Hepatic stellate cell (primary cell): ENCODE data around the gene ARFIP1.
A peak's percentile ranks its signal among the peaks of the same experiment; 100 is the strongest.
"Not testable (repeated sequence)": the region's sequence is repeated elsewhere in the genome, so short reads cannot be mapped to it uniquely, and the experiment has no call there.

ENCODE experiments used
- DNase-seq: peaks from one replicate; pipeline ENCODE4 v3.0.0; 2011; ENCODE audit warnings: low spot score

Gene ARFIP1

DNA sequence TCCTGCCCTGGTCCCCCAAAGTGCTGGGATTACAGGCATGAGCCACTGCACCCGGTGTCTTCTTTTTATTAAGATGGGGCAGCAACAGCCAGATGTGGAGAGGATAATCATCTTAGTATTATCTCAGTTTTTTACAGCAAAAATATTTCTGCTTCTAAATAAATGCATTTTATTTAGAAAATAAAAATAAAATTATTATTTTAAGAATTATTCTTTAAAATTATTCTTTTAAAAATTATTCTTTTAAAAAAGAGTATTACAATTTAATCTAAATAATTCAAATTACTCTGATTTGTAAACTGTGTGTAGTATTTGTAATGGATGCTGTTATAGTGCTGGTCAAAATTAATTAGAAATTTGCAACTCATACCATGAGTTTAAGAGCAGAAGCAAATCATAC, 67.6 kb downstream of the ARFIP1 start:
- no peak for DNase-seq

GRCh38 chr4:152848508-152848907, 68.8 kb downstream of the ARFIP1 start:
- DNase-seq, result no peak

- DNase-seq, result no peak
These were observed 69.6 kb downstream of the ARFIP1 start for GRCh38 chr4:152849350-152849749.

DNA sequence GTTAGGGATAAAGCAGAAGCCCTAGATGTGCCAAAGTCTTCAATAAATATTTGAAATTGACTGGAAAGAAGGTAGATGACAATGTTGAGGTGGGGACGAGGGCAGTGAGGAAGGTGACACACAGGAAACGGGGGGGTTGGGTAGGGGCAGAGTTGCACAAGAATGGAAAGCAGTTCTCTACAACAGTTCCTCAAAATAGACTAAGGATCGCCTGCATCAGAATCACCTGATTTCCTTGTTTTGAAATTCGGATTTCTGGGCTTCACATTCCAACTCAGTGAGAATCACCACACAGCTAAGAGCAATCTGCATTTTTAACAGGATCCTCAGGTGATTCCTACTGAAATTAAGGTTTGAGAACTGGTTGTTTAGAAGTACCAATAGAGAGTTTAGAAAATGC, 70.6 kb downstream of the ARFIP1 start:
- no peak for DNase-seq

DNA sequence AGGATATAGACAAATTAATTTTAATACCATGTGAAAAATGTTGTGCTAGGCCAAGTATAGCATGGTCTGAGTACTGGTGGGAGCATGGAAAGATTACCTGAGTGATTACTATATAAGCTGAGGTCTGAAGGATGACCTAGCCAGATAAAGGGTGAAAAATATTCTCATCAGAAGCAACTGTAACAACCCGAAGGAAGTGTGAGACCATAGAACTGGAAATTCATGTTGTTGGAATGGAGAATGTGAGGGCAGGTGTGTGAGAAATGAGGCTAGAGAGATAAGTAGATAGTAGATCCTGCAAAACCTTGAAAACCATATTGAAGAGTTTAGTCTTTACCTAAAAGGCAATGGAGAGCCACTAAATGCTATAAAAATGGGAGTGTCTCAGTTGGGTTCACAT, 71.5 kb downstream of the ARFIP1 start:
- no peak for DNase-seq

GRCh38 chr4:152853293-152853692, 73.5 kb downstream of the ARFIP1 start:
- DNase-seq, result no peak

DNA sequence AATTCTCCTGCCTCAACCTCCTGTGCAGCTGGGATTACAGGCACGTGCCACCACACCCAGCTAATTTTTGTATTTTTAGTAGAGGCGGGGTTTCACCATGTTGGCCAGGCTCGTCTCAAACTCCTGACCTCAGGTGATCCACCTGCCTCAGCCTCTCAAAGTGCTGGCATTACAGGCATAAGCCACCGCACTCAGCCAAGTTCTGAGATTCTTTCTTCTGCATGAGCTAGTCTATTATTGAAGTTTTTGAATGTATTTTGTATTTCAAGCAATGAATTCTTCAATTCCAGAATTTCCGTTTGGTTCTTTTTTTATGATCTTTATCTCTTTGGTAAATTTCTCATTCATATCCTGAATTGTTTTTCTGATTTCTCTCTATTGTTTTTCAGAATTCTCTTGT, 74.3 kb downstream of the ARFIP1 start:
- DNase-seq, result not testable (repeated sequence)

DNA sequence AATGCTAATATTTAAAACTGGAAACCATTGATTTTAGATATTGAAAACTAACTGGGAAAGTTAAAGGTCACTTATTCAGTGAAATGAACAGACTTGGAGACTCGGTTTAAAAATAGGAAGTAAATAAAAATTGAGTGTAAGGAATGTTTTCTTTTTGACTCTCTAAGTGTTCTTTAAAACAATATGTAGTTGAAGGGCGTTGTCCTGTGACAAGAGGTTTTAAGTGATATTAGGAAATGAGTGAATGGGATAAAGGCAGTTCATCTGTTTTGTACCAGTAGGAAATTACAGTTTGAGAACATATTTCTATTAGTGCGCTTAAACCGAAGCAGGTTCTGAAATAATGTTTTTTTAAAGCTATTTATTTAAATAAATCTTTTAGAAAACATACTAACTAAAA, 77.2 kb downstream of the ARFIP1 start:
- DNase-seq, result no peak

- no peak for DNase-seq
These were observed 79.2 kb downstream of the ARFIP1 start for GRCh38 chr4:152858934-152859333.

DNA sequence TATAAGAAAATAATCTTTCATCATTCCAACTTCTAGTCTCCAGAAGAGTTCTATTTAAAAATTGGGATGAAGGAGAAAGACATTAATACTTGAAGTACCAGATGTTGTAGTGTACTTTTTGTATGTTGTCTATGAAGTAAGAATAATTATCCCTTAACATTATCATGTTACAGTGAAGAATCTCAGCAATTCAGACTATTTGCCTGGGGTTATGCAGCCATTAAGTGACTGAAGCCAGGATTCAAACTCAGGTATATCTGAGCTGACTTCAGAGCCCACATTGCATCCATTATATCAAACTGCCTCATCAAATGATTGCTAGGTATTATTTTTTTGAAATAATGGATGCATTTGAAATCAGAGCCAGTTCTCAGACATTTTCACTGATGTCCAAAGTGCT, 80.3 kb downstream of the ARFIP1 start:
- no peak for DNase-seq

- DNase-seq, result no peak
These were observed 82.9 kb downstream of the ARFIP1 start for GRCh38 chr4:152862608-152863007.

- DNase-seq, result no peak
These were observed 84.6 kb downstream of the ARFIP1 start for GRCh38 chr4:152864361-152864760.

DNA sequence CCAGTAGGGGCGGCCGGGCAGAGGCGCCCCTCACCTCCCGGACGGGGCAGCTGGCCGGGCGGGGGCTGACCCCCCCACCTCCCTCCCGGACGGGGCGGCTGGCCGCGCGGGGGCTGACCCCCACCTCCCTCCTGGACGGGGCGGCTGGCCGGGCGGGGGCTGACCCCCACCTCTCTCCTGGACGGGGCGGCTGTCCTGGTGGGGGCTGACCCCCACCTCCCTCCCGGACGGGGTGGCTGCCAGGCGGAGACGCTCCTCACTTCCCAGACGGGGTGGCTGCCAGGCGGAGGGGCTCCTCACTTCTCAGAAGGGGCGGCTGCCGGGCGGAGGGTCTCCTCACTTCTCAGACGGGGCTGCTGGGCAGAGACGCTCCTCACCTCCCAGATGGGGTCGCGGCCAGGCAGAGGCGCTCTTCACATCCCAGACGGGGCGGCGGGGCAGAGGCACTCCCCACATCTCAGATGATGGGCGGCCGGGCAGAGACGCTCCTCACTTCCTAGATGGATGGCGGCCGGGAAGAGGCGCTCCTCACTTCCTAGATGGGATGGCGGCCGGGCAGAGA, 86.8 kb downstream of the ARFIP1 start:
- DNase-seq, result not testable (repeated sequence)

DNA sequence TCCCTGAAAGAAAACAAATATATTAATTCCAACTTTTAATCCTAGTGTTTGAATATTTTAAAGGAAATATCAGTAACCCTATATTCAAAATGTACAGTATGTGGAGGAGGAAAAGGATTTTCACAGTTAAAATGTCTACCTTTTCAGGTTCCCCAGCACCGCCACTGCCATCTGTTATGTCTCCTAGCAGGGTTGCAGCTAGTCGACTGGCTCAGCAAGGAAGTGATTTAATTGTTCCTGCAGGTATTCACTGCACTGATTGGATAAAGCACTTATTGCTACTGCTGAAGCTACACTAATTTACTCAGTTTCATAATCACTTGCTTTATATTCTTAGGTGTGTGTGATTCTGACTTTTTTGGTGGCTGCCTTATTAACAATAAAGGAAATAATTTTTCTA, 90.9 kb downstream of the ARFIP1 start:
- no peak for DNase-seq

DNA sequence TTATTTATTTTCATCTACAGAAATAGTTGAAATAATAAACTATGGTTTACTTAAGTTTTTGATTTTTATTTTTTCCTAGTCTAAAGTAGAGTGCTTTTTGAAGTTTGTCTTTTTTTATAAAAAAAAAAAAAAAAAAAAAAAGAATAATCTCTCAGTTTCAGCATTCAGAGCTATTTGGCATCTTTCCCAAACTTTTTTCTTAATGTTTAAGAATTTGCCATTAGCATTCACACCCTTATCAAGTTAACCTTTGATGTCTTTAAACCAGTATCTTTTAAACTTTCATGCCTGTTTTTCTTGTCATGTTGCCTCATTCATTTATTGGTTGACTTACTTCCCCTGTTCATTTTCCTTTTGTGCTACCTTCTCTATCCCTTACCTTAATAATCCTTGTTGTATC, 95.5 kb downstream of the ARFIP1 start:
- DNase-seq, result no peak

- no peak for DNase-seq
These were observed 98.1 kb downstream of the ARFIP1 start for GRCh38 chr4:152877868-152878267.

GRCh38 chr4:152880263-152880662, 100.5 kb downstream of the ARFIP1 start:
- DNase-seq, result no peak

DNA sequence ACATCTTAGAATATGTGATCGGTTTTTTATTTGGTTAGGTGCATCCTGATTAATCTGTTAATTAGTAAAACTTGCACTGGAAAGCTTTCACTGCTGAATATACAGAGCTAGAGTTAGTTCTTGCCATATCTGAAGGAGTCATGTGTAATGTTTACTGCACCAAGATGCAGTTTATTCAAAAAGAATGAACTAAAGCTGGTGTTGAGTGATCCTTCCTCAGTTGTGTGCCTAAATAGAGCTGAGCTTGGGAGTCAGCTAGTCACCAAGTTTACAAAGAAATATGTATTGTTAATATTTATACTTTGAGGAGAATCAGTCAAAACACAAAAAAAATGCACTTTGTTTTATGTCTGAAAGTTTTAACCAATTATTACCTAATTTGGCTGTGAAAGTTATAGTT, 102.2 kb downstream of the ARFIP1 start:
- no peak for DNase-seq

GRCh38 chr4:152885185-152885584, 105.4 kb downstream of the ARFIP1 start:
- no peak for DNase-seq

DNA sequence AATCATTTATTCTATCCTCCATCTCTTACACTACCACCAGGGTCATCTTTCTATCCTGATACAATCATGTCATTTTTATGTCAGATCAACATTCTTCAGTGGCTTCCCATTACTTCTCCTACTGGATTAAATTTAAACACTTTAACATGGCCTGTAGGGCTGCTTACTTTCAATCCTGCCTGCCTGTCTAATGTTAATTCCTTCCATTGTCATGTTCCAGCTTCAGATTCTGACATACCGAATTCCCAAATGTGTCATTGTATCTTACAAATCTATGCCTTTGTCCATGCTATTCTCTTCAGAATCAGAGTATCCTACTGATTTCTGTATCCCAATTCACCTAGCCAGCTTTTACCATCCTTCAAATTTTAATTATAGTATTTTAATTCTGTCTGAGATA, 106.4 kb downstream of the ARFIP1 start:
- DNase-seq, result no peak

- DNase-seq, result no peak
These were observed 108.2 kb downstream of the ARFIP1 start for GRCh38 chr4:152887981-152888380.

DNA sequence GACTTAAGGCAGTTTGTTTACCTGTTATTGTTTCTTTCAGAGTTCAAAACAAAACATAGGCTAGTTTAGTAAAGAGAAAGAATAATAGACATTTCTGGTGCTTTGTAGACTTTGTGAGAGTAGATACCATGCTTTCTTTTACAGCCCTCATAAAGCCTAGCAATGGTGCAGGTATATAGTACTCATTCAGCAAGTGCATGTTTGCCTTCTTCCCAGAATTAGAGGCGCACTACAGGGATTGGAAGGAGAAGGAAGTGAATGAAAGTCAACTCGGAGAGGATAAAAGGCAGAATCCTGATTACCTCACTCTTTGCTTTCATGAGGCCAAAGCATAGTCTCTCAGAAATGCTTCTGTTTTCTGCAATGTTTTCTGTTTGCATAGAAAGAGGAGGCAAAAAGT, 113.2 kb downstream of the ARFIP1 start:
- no peak for DNase-seq

GRCh38 chr4:152894673-152895072, 114.9 kb downstream of the ARFIP1 start:
- DNase-seq, result peak; percentile 19

DNA sequence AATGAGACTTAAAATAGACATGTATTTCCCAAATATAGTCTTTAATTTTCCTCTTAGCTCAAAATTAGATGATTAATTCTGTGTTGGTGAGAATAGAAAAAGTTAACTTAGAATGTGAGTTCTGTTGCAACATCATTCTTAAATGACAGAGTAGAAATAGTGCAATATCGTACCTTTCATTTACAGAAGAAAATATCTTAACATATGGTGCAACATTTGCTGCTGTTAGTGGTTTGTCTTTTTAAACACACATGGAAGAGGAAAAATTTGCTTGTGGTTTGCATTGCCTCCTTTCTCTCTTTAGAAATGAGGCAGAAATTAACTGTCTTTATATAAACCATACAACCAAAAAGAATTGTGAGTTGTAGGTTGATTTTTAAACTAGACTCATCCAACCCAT, 117.1 kb downstream of the ARFIP1 start:
- no peak for DNase-seq

GRCh38 chr4:152898133-152898532, 118.4 kb downstream of the ARFIP1 start:
- DNase-seq, result not testable (repeated sequence)
